Pancreas (tissue), 10 donors: ENCODE data around the gene IL26. TPM values are rescaled to one million over a fixed set of nuclear protein-coding genes. Genes with fewer than 3 reads are reported as not detected.

Experiments
- ATAC-seq, 4 donors: fragments of 200-7000 bp; cut with Tn5 transposase; one replicate each; pipeline versions ENCODE4 v1.8.0 to v1.9.1; 2020; ENCODE audit warnings: mild to moderate bottlenecking in 4 of 4, moderate library complexity in 4 of 4
- DNase-seq, 6 donors: peaks; one replicate each; pipeline ENCODE4 v3.0.0-alpha.2; 2020
- FAIRE-seq: peaks from 2 replicates; lab custom pipeline; 2012; peaks lifted over from hg19 to GRCh38; lab: Jason Lieb, UNC
- H3K27ac ChIP-seq, 4 donors: fragments of 200-600 bp; sonication (generic); 1 replicate in 3 of 4; 2 replicates in 1 of 4; pipeline versions ENCODE4 v1.5.0 to v1.8.0; 2020
- H3K27me3 ChIP-seq, 4 donors: fragments of 200-600 bp; one replicate each; pipeline ENCODE4 v1.8.0; 2021
- H3K36me3 ChIP-seq, 3 donors: fragments of 200-600 bp; sonication (generic) in 1 of 3; one replicate each; pipeline versions ENCODE4 v1.5.0 to v1.8.0; 2020 to 2021
- H3K4me1 ChIP-seq, 3 donors: fragments of 200-600 bp; one replicate each; pipeline ENCODE4 v1.8.0; 2021
- H3K4me3 ChIP-seq, 4 donors: fragments of 200-600 bp; sonication (generic) in 2 of 4; one replicate each; pipeline versions ENCODE4 v1.5.0 to v1.8.0; 2020 to 2021
- H3K9me3 ChIP-seq, 4 donors: fragments of 200-600 bp; one replicate each; pipeline ENCODE4 v1.8.0; 2021
- WGBS, 2 donors: extraction: QIAGEN DNeasy Blood & Tissue Kit; methylation state at CpG; one replicate each; pipeline ENCODE4 v1.1.7; 2013; 5-methylcytosine and 5-hydroxymethylcytosine counted together
- intact Hi-C, 3 donors: fragments of 100-400 bp; cut with DNase I; formaldehyde crosslinking; loops; one replicate each; pipeline versions ENCODE4 v1.11.1 to v1.14.2; 2022
- polyA plus RNA-seq, 2 donors: library from polyadenylated mRNA; stranded (reverse); fragments of 200-250 nt; gene quantifications; one replicate each; pipeline ENCODE4 v1.2.3, GENCODE V29; 2013
- total RNA-seq, 6 donors: library from RNA; stranded (reverse); fragmentation: NEBNext Ultra II Directional in 4 of 6; extraction: Animal tissue kit (Norgen Biotek cat#: 25700) in 4 of 6; gene quantifications; one replicate each; pipeline versions ENCODE4 v1.2.1 to v1.2.4, GENCODE V29; 2021 to 2023
- TF ChIP-seq, protein P1 (sequence below), 4 donors: fragments of 200-600 bp; sonication (generic) in 3 of 4; IDR thresholded peaks; one replicate each; pipeline versions ENCODE4 v1.5.0 to v1.8.0; 2021; ENCODE audit warnings: antibody characterized with exemption in 4 of 4
- donor health status: healthy with polysubstance abuse.
- donor health status: DM: no; HTN: no; CAD: no; lungs with moderate emphysema.
- donor health status: DM: no; HTN: no; CAD: no.
- donor health status: control.
- donor health status: control.
- donor health status: Bipolar disorder and iron deficiency.
- donor health status: DM: yes; HTN: yes; CAD: no.
- donor health status: DM: no; HTN: no; CAD: no.
- donor health status: DM: no; HTN: no; CAD: no.
- donor health status: DM: yes; HTN: yes; CAD: no.

IL26 gene
- total RNA-seq: not detected
- polyA plus RNA-seq: not detected

DNA sequence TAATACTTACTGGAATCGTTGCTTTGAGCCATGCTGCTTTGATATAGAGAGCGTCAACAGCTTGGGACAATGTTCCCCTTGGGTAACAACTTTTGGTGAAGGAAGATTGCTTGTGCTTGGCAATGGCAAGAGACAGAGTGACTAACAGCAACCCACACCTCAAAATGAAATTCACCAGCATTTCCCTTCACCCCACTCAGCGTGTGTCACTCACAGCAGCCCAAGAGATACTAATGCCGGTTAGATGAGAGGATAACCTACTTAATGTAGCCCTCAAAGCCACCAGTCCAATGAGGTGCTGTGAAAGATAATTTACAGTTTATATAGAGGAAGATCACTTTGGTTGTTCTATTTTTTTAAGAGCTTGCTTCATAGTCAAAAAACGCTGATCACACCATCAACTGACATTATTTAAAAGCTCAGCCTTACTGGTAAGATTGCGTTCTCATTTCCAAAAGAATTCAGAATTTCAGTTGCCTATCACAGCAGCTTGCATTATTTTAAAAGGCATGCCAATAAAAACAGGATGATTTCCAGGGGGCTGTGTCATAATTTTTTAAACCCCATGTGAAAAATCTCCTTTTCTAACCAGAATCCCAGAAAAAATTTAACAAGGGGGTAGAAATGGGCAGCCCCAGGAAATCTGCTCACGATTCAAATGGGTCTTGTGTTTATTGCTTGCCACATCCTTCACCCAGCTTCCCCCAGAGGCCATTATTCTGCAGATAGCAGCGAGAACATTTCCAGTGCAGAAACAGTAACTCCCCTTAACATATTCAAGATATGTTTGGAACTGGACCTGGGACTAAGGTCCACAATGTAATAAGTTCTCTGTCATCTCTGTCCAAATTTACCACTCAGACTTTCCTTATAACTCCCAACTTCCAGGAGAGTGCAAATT, at the start of gene IL26:
TSS of gene IL26 (minus strand) at position 235 of the 901 bp plus-strand sequence. CDS start at position 181, 54 bp downstream.
- WGBS, 2 donors: 63 to 73% methylated on average over 8 of the region's 8 CpGs
- TF ChIP-seq, protein P1, sequence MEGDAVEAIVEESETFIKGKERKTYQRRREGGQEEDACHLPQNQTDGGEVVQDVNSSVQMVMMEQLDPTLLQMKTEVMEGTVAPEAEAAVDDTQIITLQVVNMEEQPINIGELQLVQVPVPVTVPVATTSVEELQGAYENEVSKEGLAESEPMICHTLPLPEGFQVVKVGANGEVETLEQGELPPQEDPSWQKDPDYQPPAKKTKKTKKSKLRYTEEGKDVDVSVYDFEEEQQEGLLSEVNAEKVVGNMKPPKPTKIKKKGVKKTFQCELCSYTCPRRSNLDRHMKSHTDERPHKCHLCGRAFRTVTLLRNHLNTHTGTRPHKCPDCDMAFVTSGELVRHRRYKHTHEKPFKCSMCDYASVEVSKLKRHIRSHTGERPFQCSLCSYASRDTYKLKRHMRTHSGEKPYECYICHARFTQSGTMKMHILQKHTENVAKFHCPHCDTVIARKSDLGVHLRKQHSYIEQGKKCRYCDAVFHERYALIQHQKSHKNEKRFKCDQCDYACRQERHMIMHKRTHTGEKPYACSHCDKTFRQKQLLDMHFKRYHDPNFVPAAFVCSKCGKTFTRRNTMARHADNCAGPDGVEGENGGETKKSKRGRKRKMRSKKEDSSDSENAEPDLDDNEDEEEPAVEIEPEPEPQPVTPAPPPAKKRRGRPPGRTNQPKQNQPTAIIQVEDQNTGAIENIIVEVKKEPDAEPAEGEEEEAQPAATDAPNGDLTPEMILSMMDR (IDR thresholded peaks at IDR 0.05): no peak
- Histone ChIP-seq H3K27ac (no peak within 1 kb of the TSS), H3K4me1 (no peaks in the 10 kb centered on the region), H3K27me3 (no peaks in the 10 kb centered on the region), H3K9me3 (no peaks in the 10 kb centered on the region), H3K4me3 (no peak within 1 kb of the TSS), H3K36me3 (no peaks in the 10 kb centered on the region)
- no peak for DNase-seq
- FAIRE-seq: no peak
- intact Hi-C loops: loop anchor here in 1 of 3 donors (10.0 kb wide), 1 partner anchor 89 kb away; no protein-coding TSS in a partner anchor
- no peak for ATAC-seq

DNA sequence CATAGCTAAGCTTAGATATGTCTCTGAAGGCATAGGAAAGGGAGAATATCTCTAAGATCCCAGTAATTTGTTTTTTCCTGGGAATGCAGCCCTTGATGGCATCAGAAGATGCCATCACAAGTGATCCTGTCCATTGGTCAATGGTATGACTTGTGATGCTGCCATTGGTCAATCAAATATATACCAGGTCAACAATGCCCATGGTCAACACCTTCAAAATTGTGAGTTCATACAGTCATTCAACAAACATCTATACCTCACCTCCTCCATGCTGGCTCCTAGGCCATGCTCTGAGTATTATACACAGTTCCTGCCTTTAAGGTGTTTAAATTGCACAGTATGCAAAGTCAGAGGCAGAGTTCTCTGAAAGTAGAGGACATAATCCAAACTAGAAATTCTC, 47.1 kb upstream of the IL26 start:
- Histone ChIP-seq H3K36me3 (no peaks in the 10 kb centered on the region), H3K4me1 (no peaks in the 10 kb centered on the region), H3K27me3 (no peaks in the 10 kb centered on the region), H3K4me3 (no peak overlapping the region), H3K27ac (no peak overlapping the region), H3K9me3 (no peaks in the 10 kb centered on the region)
- intact Hi-C loops: no loop called here
- ATAC-seq: no peak
- no peak for DNase-seq
- FAIRE-seq: no peak
- TF ChIP-seq, protein P1 (IDR thresholded peaks at IDR 0.05): no peak

DNA sequence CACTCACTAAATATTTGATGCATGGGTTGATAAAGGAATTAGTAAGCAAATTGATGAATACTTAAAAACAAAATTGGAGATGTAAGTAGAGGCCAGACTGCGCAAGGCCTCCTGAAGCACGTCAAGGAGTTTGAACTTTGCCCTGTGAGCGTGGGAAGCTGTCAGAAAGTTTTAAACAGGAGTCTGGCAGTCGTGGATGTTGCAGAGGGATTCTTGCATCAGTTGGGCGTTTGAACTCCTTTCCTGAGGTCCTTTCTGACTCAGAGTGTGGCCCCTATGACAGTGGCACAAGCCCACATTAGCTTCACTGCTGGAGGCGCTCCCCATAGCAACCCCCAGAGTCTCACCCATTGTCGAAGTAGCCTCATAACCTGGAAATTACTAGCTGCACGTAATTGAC, 45.7 kb upstream of the IL26 start:
- DNase-seq (no peak), ATAC-seq (no peak)

DNA sequence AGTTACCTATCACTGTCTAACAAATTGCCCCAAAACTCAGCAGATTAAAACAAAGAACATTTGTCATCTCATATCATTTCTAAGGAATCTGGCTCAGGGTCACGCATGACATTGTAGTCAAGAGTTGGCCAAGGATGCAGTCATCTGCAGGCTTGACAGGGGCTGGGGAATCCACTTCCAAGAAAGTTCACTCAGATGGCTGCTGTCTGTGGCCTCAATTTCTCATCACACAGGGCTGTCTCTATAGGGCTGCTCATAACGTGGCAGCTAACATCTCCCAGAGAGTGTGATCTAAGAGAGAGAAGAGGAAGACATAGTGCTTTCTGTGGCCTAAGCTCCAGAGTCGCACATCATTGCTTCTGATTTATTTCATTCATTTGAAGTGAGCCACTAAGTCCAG, 44.7 kb upstream of the IL26 start:
- FAIRE-seq: no peak
- WGBS, 2 donors: 81 to 89% methylated on average over 3 of the region's 3 CpGs
- DNase-seq: no peak
- TF ChIP-seq, protein P1 (IDR thresholded peaks at IDR 0.05): no peak
- H3K9me3 ChIP-seq: no peaks in the 10 kb centered on the region
- no peak overlapping the region for H3K27ac ChIP-seq
- intact Hi-C loops: no loop called here
- no peaks in the 10 kb centered on the region for H3K27me3 ChIP-seq
- H3K36me3 ChIP-seq: no peaks in the 10 kb centered on the region
- no peaks in the 10 kb centered on the region for H3K4me1 ChIP-seq
- no peak overlapping the region for H3K4me3 ChIP-seq
- ATAC-seq: no peak

More for the DNA sequence above, 45.7 kb upstream of the IL26 start:
- H3K27me3 ChIP-seq: no peaks in the 10 kb centered on the region
- no peaks in the 10 kb centered on the region for H3K4me1 ChIP-seq
- no peaks in the 10 kb centered on the region for H3K9me3 ChIP-seq
- no peak for FAIRE-seq
- intact Hi-C loops: no loop called here
- TF ChIP-seq, protein P1 (IDR thresholded peaks at IDR 0.05): no peak
- WGBS, 2 donors: 47 to 50% methylated on average over 8 of the region's 8 CpGs
- H3K27ac ChIP-seq: no peak overlapping the region
- H3K4me3 ChIP-seq: no peak overlapping the region
- H3K36me3 ChIP-seq: no peaks in the 10 kb centered on the region

DNA sequence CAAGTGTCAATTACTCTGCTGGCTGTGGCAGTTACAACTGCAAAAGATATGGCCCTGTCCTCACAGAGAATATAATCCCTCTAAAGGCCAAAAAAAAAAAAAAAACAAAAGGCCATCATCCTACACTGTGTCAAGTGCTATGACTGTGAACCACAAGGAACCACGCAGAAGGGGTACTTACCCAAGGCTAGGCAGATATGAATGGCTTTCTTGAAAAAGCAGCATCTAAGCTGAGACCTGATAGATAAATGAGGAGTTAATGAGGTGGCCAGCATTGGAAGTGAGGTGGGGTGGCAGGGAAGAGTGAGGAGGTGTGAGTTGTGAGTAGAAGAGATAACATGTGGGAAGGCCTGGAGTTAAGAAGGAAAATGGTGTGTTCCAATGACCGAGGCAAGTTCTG, 44.2 kb upstream of the IL26 start:
- H3K27ac ChIP-seq: no peak overlapping the region
- TF ChIP-seq, protein P1 (IDR thresholded peaks at IDR 0.05): no peak
- H3K27me3 ChIP-seq: no peaks in the 10 kb centered on the region
- no peak overlapping the region for H3K4me3 ChIP-seq
- intact Hi-C loops: no loop called here
- H3K4me1 ChIP-seq: no peaks in the 10 kb centered on the region
- no peak for FAIRE-seq
- no peak for ATAC-seq
- WGBS, 2 donors: 90 to 91% methylated on average over 2 of the region's 2 CpGs
- DNase-seq: no peak
- H3K36me3 ChIP-seq: no peaks in the 10 kb centered on the region
- no peaks in the 10 kb centered on the region for H3K9me3 ChIP-seq
